H1 (cell line): ENCODE data around the gene KLF6. TPM values are rescaled to one million over a fixed set of nuclear protein-coding genes. Genes with fewer than 3 reads are reported as not detected.

Source experiments
- CTCF ChIA-PET: fragments of 300-600 bp; sonication (Branson Sonifier 250); formaldehyde crosslinking; loops from one replicate; lab custom pipeline; 2021; ENCODE audit not compliant: partially characterized antibody; lab: Charles Lee
- POLR2A ChIA-PET: fragments of 300-600 bp; sonication (Branson Sonifier 250); formaldehyde crosslinking; loops from one replicate; lab custom pipeline; 2021; ENCODE audit warnings: inconsistent platforms; ENCODE audit not compliant: partially characterized antibody; lab: Charles Lee
- DNase-seq, 2 experiments: peaks; one replicate each; pipeline versions ENCODE4 v3.0.0 to v3.0.0-alpha.2; 2010 to 2022; ENCODE audit warnings: low spot score in 2 of 2, low read depth in 1 of 2, mixed read lengths in 1 of 2
- FAIRE-seq: peaks from 2 replicates; lab custom pipeline; 2011; peaks lifted over from hg19 to GRCh38; lab: Jason Lieb, UNC
- H2AFZ ChIP-seq: 2 replicates; pipeline ENCODE4 v1.8.1; 2012; ENCODE audit warnings: low read length, inconsistent platforms
- H2AK5ac ChIP-seq: 2 replicates; pipeline ENCODE4 v1.6.1; 2013; ENCODE audit warnings: low read depth, low read length
- H2BK120ac ChIP-seq: replicated peaks from 2 replicates; pipeline ENCODE3; 2013; ENCODE audit warnings: low read depth, low read length, inconsistent platforms
- H2BK12ac ChIP-seq: 2 replicates; pipeline ENCODE4 v1.6.1; 2013; ENCODE audit warnings: low read depth, low read length
- H2BK15ac ChIP-seq: 2 replicates; pipeline ENCODE4 v1.6.1; 2013; ENCODE audit warnings: low read length
- H2BK20ac ChIP-seq: 2 replicates; pipeline ENCODE4 v1.6.1; 2013; ENCODE audit warnings: low read length
- H2BK5ac ChIP-seq: 2 replicates; pipeline ENCODE4 v1.6.1; 2013; ENCODE audit warnings: low read depth, low read length
- H3K14ac ChIP-seq: 2 replicates; pipeline ENCODE4 v1.6.1; 2013; ENCODE audit warnings: inconsistent platforms; ENCODE audit not compliant: insufficient read length
- H3K18ac ChIP-seq: 2 replicates; pipeline ENCODE4 v1.6.1; 2013; ENCODE audit warnings: low read length; ENCODE audit errors: extremely low read depth
- H3K23ac ChIP-seq: 2 replicates; pipeline ENCODE4 v1.6.1; 2013; ENCODE audit warnings: inconsistent platforms; ENCODE audit not compliant: insufficient read length
- H3K23me2 ChIP-seq: 2 replicates; pipeline ENCODE4 v1.6.1; 2013; ENCODE audit warnings: low read depth, low read length
- H3K27ac ChIP-seq: 2 replicates; pipeline ENCODE4 v1.6.1; 2011; ENCODE audit warnings: low read depth, low read length, inconsistent platforms
- H3K27me3 ChIP-seq, 4 experiments: replicated peaks in 1 of 4; 1 replicate in 1 of 4; 2 replicates in 3 of 4; pipeline versions ENCODE4 v1.6.1 to v1.8.1; 2011 to 2013; ENCODE audit warnings: low read length in 3 of 4, mild to moderate bottlenecking in 3 of 4, inconsistent platforms in 2 of 4, mixed read lengths in 2 of 4, moderate library complexity in 1 of 4; ENCODE audit not compliant: control insufficient read depth in 3 of 4, insufficient read depth in 3 of 4; ENCODE audit errors: extremely low read depth in 1 of 4
- H3K36me3 ChIP-seq, 4 experiments: 2 replicates each; pipeline versions ENCODE4 v1.6.1 to v1.8.1; 2011 to 2013; ENCODE audit warnings: mild to moderate bottlenecking in 4 of 4, low read length in 3 of 4, moderate library complexity in 2 of 4, control low read depth in 1 of 4, inconsistent platforms in 1 of 4; ENCODE audit not compliant: insufficient read depth in 4 of 4, control insufficient read depth in 2 of 4
- H3K4ac ChIP-seq: replicated peaks from 2 replicates; pipeline ENCODE3; 2013; ENCODE audit warnings: low read length, low read depth, mixed read lengths, inconsistent platforms; ENCODE audit not compliant: insufficient read length
- H3K4me1 ChIP-seq, 4 experiments: replicated peaks in 1 of 4; 1 replicate in 1 of 4; 2 replicates in 3 of 4; pipeline versions ENCODE4 v1.6.1 to v1.8.1; 2011 to 2013; ENCODE audit warnings: low read length in 3 of 4, inconsistent platforms in 2 of 4, mixed read lengths in 1 of 4; ENCODE audit not compliant: insufficient read depth in 4 of 4, control insufficient read depth in 3 of 4
- H3K4me2 ChIP-seq, 2 experiments: 2 replicates each; pipeline versions ENCODE4 v1.6.1 to v1.8.1; 2011 to 2013; ENCODE audit warnings: low read depth in 2 of 2, low read length in 2 of 2, control low read depth in 1 of 2, inconsistent platforms in 1 of 2, mild to moderate bottlenecking in 1 of 2; ENCODE audit not compliant: insufficient read depth in 1 of 2
- H3K4me3 ChIP-seq, 4 experiments: fragments of 200-600, 300-600 bp in 1 of 4; sonication (generic), shearing (Covaris generic), sonication (Bioruptor Twin) in 1 of 4; 2 replicates each; pipeline versions ENCODE4 v1.5.1 to v1.8.1; 2011 to 2016; ENCODE audit warnings: low read length in 4 of 4, low read depth in 3 of 4, control low read depth in 2 of 4, inconsistent platforms in 2 of 4, mild to moderate bottlenecking in 2 of 4, mixed read lengths in 1 of 4, moderate library complexity in 1 of 4; ENCODE audit not compliant: insufficient read depth in 2 of 4; ENCODE audit errors: extremely low read depth in 1 of 4
- H3K56ac ChIP-seq: replicated peaks from 2 replicates; pipeline ENCODE3; 2013; ENCODE audit warnings: low read depth, mild to moderate bottlenecking, mixed read lengths, low read length, inconsistent platforms; ENCODE audit not compliant: insufficient read length
- H3K79me1 ChIP-seq: 2 replicates; pipeline ENCODE4 v1.6.1; 2013; ENCODE audit warnings: low read depth, low read length, control low read depth
- H3K79me2 ChIP-seq, 2 experiments: 2 replicates each; pipeline versions ENCODE4 v1.6.1 to v1.8.1; 2012 to 2013; ENCODE audit warnings: low read length in 2 of 2, mild to moderate bottlenecking in 2 of 2, inconsistent platforms in 1 of 2; ENCODE audit not compliant: insufficient read depth in 2 of 2, control insufficient read depth in 1 of 2
- H3K9ac ChIP-seq, 4 experiments: replicated peaks in 1 of 4; 1 replicate in 1 of 4; 2 replicates in 3 of 4; pipeline versions ENCODE4 v1.6.1 to v1.8.1; 2011 to 2013; ENCODE audit warnings: low read depth in 3 of 4, low read length in 3 of 4, control low read depth in 2 of 4, mild to moderate bottlenecking in 2 of 4, moderate library complexity in 2 of 4, inconsistent platforms in 1 of 4; ENCODE audit errors: extremely low read depth in 1 of 4
- H3K9me3 ChIP-seq, 2 experiments: 2 replicates each; pipeline versions ENCODE4 v1.6.1 to v1.8.1; 2012 to 2013; ENCODE audit warnings: mild to moderate bottlenecking in 2 of 2, moderate library complexity in 2 of 2, control low read depth in 1 of 2, inconsistent platforms in 1 of 2, low read depth in 1 of 2, low read length in 1 of 2, mixed read lengths in 1 of 2; ENCODE audit not compliant: insufficient read depth in 2 of 2
- H4K20me1 ChIP-seq, 2 experiments: replicated peaks in 1 of 2; 2 replicates each; pipeline versions ENCODE3 to v1.8.1; 2011 to 2013; ENCODE audit warnings: inconsistent platforms in 2 of 2, low read length in 2 of 2, mild to moderate bottlenecking in 1 of 2; ENCODE audit not compliant: insufficient read depth in 2 of 2, control insufficient read depth in 1 of 2
- H4K5ac ChIP-seq: 2 replicates; pipeline ENCODE4 v1.6.1; 2013; ENCODE audit warnings: low read length, low read depth, mixed read lengths, inconsistent platforms; ENCODE audit not compliant: insufficient read length
- H4K8ac ChIP-seq: 2 replicates; pipeline ENCODE4 v1.8.0; 2013; ENCODE audit warnings: mild to moderate bottlenecking, moderate library complexity, low read length, inconsistent platforms; ENCODE audit not compliant: insufficient read depth; ENCODE audit errors: extremely low read depth
- H4K91ac ChIP-seq: replicated peaks from 2 replicates; pipeline ENCODE3; 2013; ENCODE audit warnings: low read length, mixed read lengths, inconsistent platforms; ENCODE audit not compliant: insufficient read length
- ASH2L ChIP-seq: fragments of 200-600, 300-600 bp; sonication (generic); IDR thresholded peaks from one replicate; pipeline ENCODE4 v1.7.1; 2017; ENCODE audit warnings: low read length
- BACH1 ChIP-seq: IDR thresholded peaks from 2 replicates; pipeline ENCODE4 v1.6.1; 2012; ENCODE audit warnings: low read length, improper control_type of control experiment
- CBX5 ChIP-seq: fragments of 300-800, 300-1000 bp; sonication (generic); IDR thresholded peaks from 2 replicates; pipeline ENCODE4 v1.7.1; 2016; ENCODE audit warnings: antibody characterized with exemption, low read length, low read depth
- CBX8 ChIP-seq: fragments of 300-800, 300-1000 bp; sonication (generic); IDR thresholded peaks from 2 replicates; pipeline ENCODE4 v1.7.1; 2016; ENCODE audit warnings: low read depth, low read length, borderline replicate concordance
- CHD1 ChIP-seq: IDR thresholded peaks from 2 replicates; pipeline ENCODE4 v1.6.1; 2012; ENCODE audit warnings: low read depth, low read length, improper control_type of control experiment
- EGR1 ChIP-seq: IDR thresholded peaks from 2 replicates; pipeline ENCODE4 v1.6.1; 2011; ENCODE audit warnings: low read depth, low read length, borderline replicate concordance
- EZH2 ChIP-seq: fragments of 200-600 bp; sonication (generic); IDR thresholded peaks from 2 replicates; pipeline ENCODE4 v1.7.1; 2012; ENCODE audit warnings: low read depth, mild to moderate bottlenecking, moderate library complexity, low read length, inconsistent platforms; ENCODE audit not compliant: severe bottlenecking
- HDAC2 ChIP-seq, 2 experiments: fragments of 300-600 bp in 1 of 2; sonication (generic) in 1 of 2; IDR thresholded peaks; 2 replicates each; pipeline ENCODE4 v1.6.1; 2011 to 2012; ENCODE audit warnings: low read depth in 2 of 2, low read length in 2 of 2, mild to moderate bottlenecking in 2 of 2, moderate library complexity in 2 of 2, borderline replicate concordance in 1 of 2, inconsistent platforms in 1 of 2
- JUND ChIP-seq: IDR thresholded peaks from 2 replicates; pipeline ENCODE4 v1.6.1; 2011; ENCODE audit warnings: mild to moderate bottlenecking, improper control_type of control experiment, low read length
- KDM1A ChIP-seq: fragments of 200-600, 300-600 bp; sonication (generic); IDR thresholded peaks from 2 replicates; pipeline ENCODE4 v1.7.1; 2016; ENCODE audit warnings: mild to moderate bottlenecking, low read length, borderline replicate concordance
- KDM4A ChIP-seq: IDR thresholded peaks from one replicate; pipeline ENCODE4 v1.7.1; 2012; ENCODE audit warnings: low read depth, mild to moderate bottlenecking, moderate library complexity, low read length, inconsistent platforms; ENCODE audit not compliant: severe bottlenecking
- POLR2AphosphoS5 ChIP-seq: IDR thresholded peaks from 2 replicates; pipeline ENCODE4 v1.6.1; 2011; ENCODE audit warnings: low read depth, low read length
- SIN3A ChIP-seq, 2 experiments: IDR thresholded peaks in 1 of 2; conservative IDR thresholded peaks in 1 of 2; 2 replicates each; pipeline ENCODE4 v1.6.1; 2011 to 2012; ENCODE audit warnings: low read length in 2 of 2, improper control_type of control experiment in 1 of 2, low read depth in 1 of 2, mild to moderate bottlenecking in 1 of 2
- SIX5 ChIP-seq: IDR thresholded peaks from 2 replicates; pipeline ENCODE4 v1.6.1; 2011; ENCODE audit warnings: mild to moderate bottlenecking, low read depth, low read length
- SP4 ChIP-seq: IDR thresholded peaks from 2 replicates; pipeline ENCODE4 v1.6.1; 2012; ENCODE audit warnings: low read length, inconsistent platforms
- ZNF274 ChIP-seq: IDR thresholded peaks from 2 replicates; pipeline ENCODE4 v1.7.0; 2012; ENCODE audit warnings: low read length, borderline replicate concordance; ENCODE audit errors: extremely low read depth
- WGBS, 2 experiments: shearing (Covaris generic) in 1 of 2; methylation state at CpG; one replicate each; pipeline versions ENCODE4 v1.1.6 to v1.1.7; 2013 to 2015; ENCODE audit warnings: low lambda C conversion rate in 2 of 2, mixed read lengths in 2 of 2, inconsistent platforms in 1 of 2, low coverage in 1 of 2, missing lambda C conversion rate in 1 of 2; ENCODE audit not compliant: insufficient replicate concordance in 2 of 2, insufficient coverage in 1 of 2, insufficient read length in 1 of 2; ENCODE audit errors: extremely low coverage in 1 of 2, missing lambda C conversion rate in 1 of 2; 5-methylcytosine and 5-hydroxymethylcytosine counted together
- polyA plus RNA-seq, 7 experiments: library from polyadenylated mRNA; depleted of rRNA in 3 of 7; stranded (reverse) in 5 of 7; unstranded in 2 of 7; fragments of >200 nt in 5 of 7; fragments of 200-250 nt in 2 of 7; gene quantifications; 1 replicate in 5 of 7; 2 replicates in 1 of 7; 4 replicates in 1 of 7; pipeline versions ENCODE4 v1.2.1 to v1.2.3, GENCODE V29; 2011 to 2013; ENCODE audit warnings: missing spikeins in 2 of 7, mixed read lengths in 2 of 7
- total RNA-seq: library from RNA; stranded (reverse); fragmentation: NEBNext Ultra II Directional; extraction: Animal tissue kit (Norgen Biotek cat#: 25700); gene quantifications from 2 replicates; pipeline ENCODE4 v1.2.1, GENCODE V29; 2021

The KLF6 gene
- total and polyA plus RNA-seq, 2 of the 8 experiments (the other 6 are each of a cell fraction or from before 2014, with no cell fraction given): 5.7 to 19.5 TPM

DNA sequence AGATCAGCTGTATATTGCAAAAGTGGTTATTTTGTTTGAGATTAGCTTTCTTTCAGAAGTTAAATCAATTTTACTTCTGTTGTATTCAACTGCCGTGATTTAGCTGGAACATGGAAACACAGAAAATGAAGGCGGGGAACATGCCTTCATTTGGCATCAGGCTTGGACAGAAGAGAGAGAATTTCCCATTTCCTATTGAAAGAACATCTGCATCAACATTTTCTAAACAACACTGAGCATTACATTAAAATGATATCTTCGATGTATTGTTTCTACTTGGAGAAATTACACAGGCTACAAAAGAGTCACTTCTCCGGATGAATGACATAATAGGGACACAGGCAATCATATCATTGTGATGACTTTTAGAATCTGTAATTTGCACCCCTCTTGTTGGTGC, 46.6 kb upstream of the KLF6 start:
- CTCF ChIA-PET: no interaction called here
- H2BK20ac ChIP-seq: no peak overlapping the region
- peaks cover 5% of the 10 kb centered on the region for H3K23me2 ChIP-seq
- POLR2A ChIA-PET: no interaction called here
- WGBS, 2 experiments: 92% methylated on average over 4 of the region's 4 CpGs; no CpG with 5 or more reads in 1 of the 2 experiments
- H3K56ac ChIP-seq: no peak overlapping the region
- H3K27ac ChIP-seq: no peak overlapping the region
- H2AFZ ChIP-seq: no peak overlapping the region
- H3K79me2 ChIP-seq: no peaks in the 10 kb centered on the region
- DNase-seq (no peak), FAIRE-seq (no peak)
- no peaks in the 10 kb centered on the region for H3K36me3 ChIP-seq
- no peaks in the 10 kb centered on the region; a peak in 1 of 7 replicates for H3K27me3 ChIP-seq
- no peak overlapping the region for H4K91ac ChIP-seq
- no peak overlapping the region for H2BK5ac ChIP-seq
- no peak overlapping the region for H2BK12ac ChIP-seq
- H2BK15ac ChIP-seq: no peak overlapping the region
- no peak overlapping the region for H3K18ac ChIP-seq
- no peak overlapping the region for H4K5ac ChIP-seq
- H3K9ac ChIP-seq: no peak overlapping the region
- no peak overlapping the region for H3K4me3 ChIP-seq
- no peak overlapping the region for H3K4me2 ChIP-seq
- no peaks in the 10 kb centered on the region for H3K79me1 ChIP-seq
- H4K8ac ChIP-seq: no peak overlapping the region
- no peak overlapping the region for H3K4ac ChIP-seq
- H3K14ac ChIP-seq: no peak overlapping the region
- H2AK5ac ChIP-seq: no peak overlapping the region
- peaks cover 0 to 1% of the 10 kb centered on the region in 2 experiments for H4K20me1 ChIP-seq
- no peaks in the 10 kb centered on the region for H3K9me3 ChIP-seq
- H3K23ac ChIP-seq: no peak overlapping the region
- no peak overlapping the region for H2BK120ac ChIP-seq
- H3K4me1 ChIP-seq: peaks cover 4 to 14% (median 9%) of the 10 kb centered on the region in 4 experiments
- no peak for TF ChIP-seq BACH1
- no peak for TF ChIP-seq KDM1A
- TF ChIP-seq SIN3A (conservative IDR thresholded peaks at IDR 0.05 in 1 of 2, IDR thresholded peaks at IDR 0.05 in 1 of 2; ENCODE audit: low read depth in 1 of 2, low read length in 2 of 2): no peak
- TF ChIP-seq ZNF274: no peak
- no peak for TF ChIP-seq EGR1
- no peak for TF ChIP-seq POLR2AphosphoS5
- no peak for TF ChIP-seq SP4
- no peak for TF ChIP-seq CBX8
- TF ChIP-seq KDM4A: no peak
- no peak for TF ChIP-seq ASH2L
- TF ChIP-seq CBX5: no peak
- no peak for TF ChIP-seq CHD1
- TF ChIP-seq HDAC2 (IDR thresholded peaks at IDR 0.05; ENCODE audit: borderline replicate concordance in 1 of 2, low read depth in 2 of 2, low read length in 2 of 2): no peak
- TF ChIP-seq SIX5: no peak
- no peak for TF ChIP-seq JUND
- no peak for TF ChIP-seq EZH2
